ENCODE results near the gene BRSK1.

Gene BRSK1

DNA sequence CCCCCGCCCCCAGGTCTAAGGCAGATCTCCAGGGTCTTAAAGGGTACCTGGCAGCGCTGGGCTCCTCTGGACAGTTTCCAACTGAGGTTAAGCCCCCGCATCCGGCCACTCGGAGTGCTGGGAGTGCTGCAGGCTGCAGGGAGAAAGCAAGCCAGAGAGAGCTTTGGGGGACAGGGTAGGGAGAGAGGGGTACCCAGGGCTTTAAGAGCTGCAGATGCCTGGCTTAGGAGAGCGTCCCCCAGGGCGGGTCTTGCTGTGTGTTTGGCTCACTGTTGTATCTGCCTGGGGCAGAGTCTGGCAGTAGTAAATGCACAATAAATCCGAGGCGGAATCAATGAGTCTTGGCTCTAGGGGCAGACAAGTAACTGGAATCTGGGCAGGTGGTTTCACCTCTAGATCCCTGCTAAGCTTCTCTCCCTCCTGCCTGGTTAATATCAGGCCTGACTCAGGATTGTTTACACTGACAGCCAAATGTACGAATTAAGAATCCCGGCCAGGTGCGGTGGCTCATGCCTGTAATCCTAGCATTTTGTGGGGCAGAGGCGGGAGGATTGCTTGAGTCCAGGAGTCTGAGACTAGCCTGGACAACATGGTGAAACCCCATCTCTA lies 71.5 kb downstream of the BRSK1 start:
- peak; percentile 25 for DNase-seq

DNA sequence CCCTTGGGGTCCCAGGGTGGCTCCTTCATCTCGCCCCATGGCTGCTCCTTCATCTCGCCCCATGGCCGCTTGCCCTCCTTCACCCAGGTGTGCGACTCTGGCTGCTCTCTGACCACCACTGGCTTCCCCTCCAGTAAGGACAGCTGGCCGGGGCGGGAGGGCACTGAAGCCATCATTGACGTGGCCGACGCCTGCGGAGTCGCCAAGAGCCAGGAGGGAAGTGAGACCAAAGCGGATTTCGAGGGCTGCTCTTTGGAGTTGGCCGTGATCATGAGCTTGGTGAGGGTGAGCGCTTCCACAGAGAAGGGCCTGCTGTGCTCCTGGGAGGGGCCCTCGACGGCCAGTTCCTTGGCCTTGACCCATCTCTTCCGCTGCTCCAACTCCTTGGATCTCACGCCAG lies 74.7 kb downstream of the BRSK1 start:
- no peak for DNase-seq

DNA sequence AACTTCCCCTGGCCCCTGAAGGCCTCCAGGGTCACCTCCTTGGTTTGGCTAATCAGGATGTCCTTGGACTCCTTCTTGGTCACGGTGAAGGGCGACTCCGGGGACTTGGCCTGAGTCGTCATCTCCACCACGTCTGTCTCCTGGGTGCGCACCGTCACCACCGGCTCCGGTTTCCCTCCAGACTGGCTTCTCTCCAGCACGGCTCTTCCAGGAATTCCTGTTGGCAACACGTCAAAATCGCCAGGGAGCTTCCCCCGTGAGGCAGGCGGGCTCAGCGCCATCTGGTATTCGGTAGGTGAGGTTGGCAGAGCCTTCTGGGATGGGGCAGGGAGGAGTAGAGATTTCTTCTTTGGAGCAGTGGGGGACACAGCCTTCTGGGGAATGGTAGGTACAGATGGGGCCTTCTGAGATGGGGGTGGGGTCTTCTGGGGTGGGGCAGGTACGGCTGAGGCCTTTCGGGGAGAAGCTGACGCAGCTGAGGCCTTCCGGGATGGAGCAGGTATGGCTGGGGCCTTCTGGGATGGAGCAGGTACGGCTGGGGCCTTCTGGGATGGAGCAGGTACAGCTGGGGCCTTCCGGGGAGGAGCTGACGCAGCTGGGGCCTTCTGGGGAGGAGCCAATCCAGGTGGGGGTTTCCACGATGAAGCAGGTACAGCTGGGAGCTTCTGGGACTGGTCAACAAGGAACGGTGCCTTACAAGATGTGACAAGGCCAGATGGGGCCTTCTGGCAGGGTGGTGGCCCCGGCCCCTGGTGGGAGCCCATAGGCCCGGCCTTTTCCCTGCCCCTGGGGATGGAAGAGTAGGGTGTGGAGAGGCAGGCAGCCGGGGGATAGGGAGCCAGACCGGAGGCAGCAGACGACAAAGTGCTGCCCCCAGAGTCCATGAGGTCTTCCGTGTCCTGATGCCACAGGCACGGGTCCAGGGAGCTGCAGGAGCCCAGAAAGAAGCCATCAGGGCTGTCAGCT lies 75.4 kb downstream of the BRSK1 start:
- DNase-seq = peak; percentile 97

DNA sequence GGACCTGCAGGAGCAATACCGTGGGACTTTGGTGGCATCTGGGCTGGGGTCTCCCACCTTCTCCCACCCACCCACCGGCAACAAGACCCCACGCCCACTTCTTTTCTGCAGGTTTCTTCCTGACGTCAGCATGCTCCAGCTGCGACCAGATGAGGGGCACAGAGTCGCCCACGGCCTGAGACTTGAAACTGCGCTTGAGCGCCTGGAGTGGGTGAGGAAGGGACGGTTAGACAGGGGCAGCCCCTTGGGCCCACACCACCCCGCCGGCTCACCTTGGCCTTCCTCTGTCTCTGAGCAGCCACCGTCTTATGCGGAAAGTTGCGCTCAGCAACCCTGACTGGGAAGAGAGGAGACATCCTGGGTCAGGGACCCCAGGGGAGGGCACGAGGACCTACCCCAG lies 77.1 kb downstream of the BRSK1 start:
- no peak for DNase-seq

Measured in NCI-H2171 treated with DMSO at 0.1 percent for 48 hours (cell line).